ENCODE data around the gene DMBT1.

DMBT1 gene

GRCh38 chr10:122550983-122551382 is 9.6 kb upstream of the DMBT1 start:
- Histone ChIP-seq H3K4me3 (ENCODE audit: low read depth, low read length) (no peak overlapping the region), H3K9ac (ENCODE audit: low read depth, low read length) (no peak overlapping the region), H3K4me1 (ENCODE audit: control insufficient read depth, insufficient read depth, low read length) (no peaks in the 10 kb centered on the region), H3K9me3 (ENCODE audit: control insufficient read depth, insufficient read depth, low read length) (no peaks in the 10 kb centered on the region), H3K27me3 (ENCODE audit: control insufficient read depth, insufficient read depth, low read length) (no peaks in the 10 kb centered on the region), H3K36me3 (ENCODE audit: control insufficient read depth, insufficient read depth, low read length) (no peaks in the 10 kb centered on the region)

GRCh38 chr10:122551450-122551849 is 9.1 kb upstream of the DMBT1 start:
- Histone ChIP-seq H3K9ac (ENCODE audit: low read depth, low read length) (no peak overlapping the region), H3K36me3 (ENCODE audit: control insufficient read depth, insufficient read depth, low read length) (no peaks in the 10 kb centered on the region)

GRCh38 chr10:122553341-122553740 is 7.2 kb upstream of the DMBT1 start:
- Histone ChIP-seq H3K4me1 (ENCODE audit: control insufficient read depth, insufficient read depth, low read length) (no peaks in the 10 kb centered on the region), H3K9me3 (ENCODE audit: control insufficient read depth, insufficient read depth, low read length) (no peaks in the 10 kb centered on the region), H3K9ac (ENCODE audit: low read depth, low read length) (no peak overlapping the region), H3K27me3 (ENCODE audit: control insufficient read depth, insufficient read depth, low read length) (no peaks in the 10 kb centered on the region), H3K4me3 (ENCODE audit: low read depth, low read length) (no peak overlapping the region), H3K36me3 (ENCODE audit: control insufficient read depth, insufficient read depth, low read length) (no peaks in the 10 kb centered on the region)

More at GRCh38 chr10:122551450-122551849, 9.1 kb upstream of the DMBT1 start:
- Histone ChIP-seq H3K9me3 (ENCODE audit: control insufficient read depth, insufficient read depth, low read length) (no peaks in the 10 kb centered on the region), H3K4me3 (ENCODE audit: low read depth, low read length) (no peak overlapping the region), H3K4me1 (ENCODE audit: control insufficient read depth, insufficient read depth, low read length) (no peaks in the 10 kb centered on the region), H3K27me3 (ENCODE audit: control insufficient read depth, insufficient read depth, low read length) (no peaks in the 10 kb centered on the region)

GRCh38 chr10:122554131-122555036 is 6.2 kb upstream of the DMBT1 start:
- H3K9ac ChIP-seq (ENCODE audit: low read depth, low read length), result no peak overlapping the region
- H3K4me3 ChIP-seq (ENCODE audit: low read depth, low read length), result no peak overlapping the region
- no peaks in the 10 kb centered on the region for H3K36me3 ChIP-seq (ENCODE audit: control insufficient read depth, insufficient read depth, low read length)
- no peaks in the 10 kb centered on the region for H3K4me1 ChIP-seq (ENCODE audit: control insufficient read depth, insufficient read depth, low read length)
- H3K9me3 ChIP-seq (ENCODE audit: control insufficient read depth, insufficient read depth, low read length), result no peaks in the 10 kb centered on the region
- no peaks in the 10 kb centered on the region for H3K27me3 ChIP-seq (ENCODE audit: control insufficient read depth, insufficient read depth, low read length)

GRCh38 chr10:122555442-122555841 is 5.1 kb upstream of the DMBT1 start:
- Histone ChIP-seq H3K4me1 (ENCODE audit: control insufficient read depth, insufficient read depth, low read length) (no peaks in the 10 kb centered on the region), H3K9me3 (ENCODE audit: control insufficient read depth, insufficient read depth, low read length) (no peaks in the 10 kb centered on the region), H3K9ac (ENCODE audit: low read depth, low read length) (no peak overlapping the region), H3K27me3 (ENCODE audit: control insufficient read depth, insufficient read depth, low read length) (no peaks in the 10 kb centered on the region), H3K4me3 (ENCODE audit: low read depth, low read length) (no peak overlapping the region), H3K36me3 (ENCODE audit: control insufficient read depth, insufficient read depth, low read length) (no peaks in the 10 kb centered on the region)

- Histone ChIP-seq H3K4me1 (ENCODE audit: control insufficient read depth, insufficient read depth, low read length) (no peaks in the 10 kb centered on the region), H3K27me3 (ENCODE audit: control insufficient read depth, insufficient read depth, low read length) (no peaks in the 10 kb centered on the region), H3K36me3 (ENCODE audit: control insufficient read depth, insufficient read depth, low read length) (no peaks in the 10 kb centered on the region), H3K9ac (ENCODE audit: low read depth, low read length) (no peak overlapping the region), H3K9me3 (ENCODE audit: control insufficient read depth, insufficient read depth, low read length) (no peaks in the 10 kb centered on the region), H3K4me3 (ENCODE audit: low read depth, low read length) (no peak overlapping the region)
These were observed 3.0 kb upstream of the DMBT1 start for GRCh38 chr10:122557516-122557915.

GRCh38 chr10:122558452-122558851 is 2.1 kb upstream of the DMBT1 start:
- Histone ChIP-seq H3K9me3 (ENCODE audit: control insufficient read depth, insufficient read depth, low read length) (no peaks in the 10 kb centered on the region), H3K4me1 (ENCODE audit: control insufficient read depth, insufficient read depth, low read length) (no peaks in the 10 kb centered on the region), H3K9ac (ENCODE audit: low read depth, low read length) (no peak overlapping the region), H3K36me3 (ENCODE audit: control insufficient read depth, insufficient read depth, low read length) (no peaks in the 10 kb centered on the region), H3K27me3 (ENCODE audit: control insufficient read depth, insufficient read depth, low read length) (no peaks in the 10 kb centered on the region), H3K4me3 (ENCODE audit: low read depth, low read length) (no peak overlapping the region)

- Histone ChIP-seq H3K4me3 (ENCODE audit: low read depth, low read length) (no peak overlapping the region), H3K9me3 (ENCODE audit: control insufficient read depth, insufficient read depth, low read length) (no peaks in the 10 kb centered on the region), H3K9ac (ENCODE audit: low read depth, low read length) (no peak overlapping the region), H3K27me3 (ENCODE audit: control insufficient read depth, insufficient read depth, low read length) (no peaks in the 10 kb centered on the region), H3K4me1 (ENCODE audit: control insufficient read depth, insufficient read depth, low read length) (no peaks in the 10 kb centered on the region), H3K36me3 (ENCODE audit: control insufficient read depth, insufficient read depth, low read length) (no peaks in the 10 kb centered on the region)
These were observed 1.3 kb upstream of the DMBT1 start for GRCh38 chr10:122559228-122559627.

- Histone ChIP-seq H3K9ac (ENCODE audit: low read depth, low read length) (no peak overlapping the region), H3K36me3 (ENCODE audit: control insufficient read depth, insufficient read depth, low read length) (no peaks in the 10 kb centered on the region), H3K4me1 (ENCODE audit: control insufficient read depth, insufficient read depth, low read length) (no peaks in the 10 kb centered on the region), H3K9me3 (ENCODE audit: control insufficient read depth, insufficient read depth, low read length) (no peaks in the 10 kb centered on the region), H3K4me3 (ENCODE audit: low read depth, low read length) (no peak overlapping the region), H3K27me3 (ENCODE audit: control insufficient read depth, insufficient read depth, low read length) (no peaks in the 10 kb centered on the region)
These were observed 658 bp downstream of the DMBT1 start for GRCh38 chr10:122561212-122561611.

- no peaks in the 10 kb centered on the region for H3K36me3 ChIP-seq (ENCODE audit: control insufficient read depth, insufficient read depth, low read length)
- H3K9ac ChIP-seq (ENCODE audit: low read depth, low read length), result no peak overlapping the region
- no peak overlapping the region for H3K4me3 ChIP-seq (ENCODE audit: low read depth, low read length)
- H3K27me3 ChIP-seq (ENCODE audit: control insufficient read depth, insufficient read depth, low read length), result no peaks in the 10 kb centered on the region
- H3K9me3 ChIP-seq (ENCODE audit: control insufficient read depth, insufficient read depth, low read length), result no peaks in the 10 kb centered on the region
- no peaks in the 10 kb centered on the region for H3K4me1 ChIP-seq (ENCODE audit: control insufficient read depth, insufficient read depth, low read length)
These were observed 1.2 kb downstream of the DMBT1 start for GRCh38 chr10:122561792-122562191.

- H3K36me3 ChIP-seq (ENCODE audit: control insufficient read depth, insufficient read depth, low read length), result no peaks in the 10 kb centered on the region
- no peak overlapping the region for H3K9ac ChIP-seq (ENCODE audit: low read depth, low read length)
- H3K27me3 ChIP-seq (ENCODE audit: control insufficient read depth, insufficient read depth, low read length), result no peaks in the 10 kb centered on the region
- H3K9me3 ChIP-seq (ENCODE audit: control insufficient read depth, insufficient read depth, low read length), result no peaks in the 10 kb centered on the region
- H3K4me3 ChIP-seq (ENCODE audit: low read depth, low read length), result no peak overlapping the region
- H3K4me1 ChIP-seq (ENCODE audit: control insufficient read depth, insufficient read depth, low read length), result no peaks in the 10 kb centered on the region
These were observed 4.4 kb downstream of the DMBT1 start for GRCh38 chr10:122564980-122565379.

- H3K36me3 ChIP-seq (ENCODE audit: control insufficient read depth, insufficient read depth, low read length), result no peaks in the 10 kb centered on the region
- no peaks in the 10 kb centered on the region for H3K27me3 ChIP-seq (ENCODE audit: control insufficient read depth, insufficient read depth, low read length)
- no peaks in the 10 kb centered on the region for H3K9me3 ChIP-seq (ENCODE audit: control insufficient read depth, insufficient read depth, low read length)
- no peak overlapping the region for H3K9ac ChIP-seq (ENCODE audit: low read depth, low read length)
- H3K4me1 ChIP-seq (ENCODE audit: control insufficient read depth, insufficient read depth, low read length), result no peaks in the 10 kb centered on the region
- no peak overlapping the region for H3K4me3 ChIP-seq (ENCODE audit: low read depth, low read length)
These were observed 5.2 kb downstream of the DMBT1 start for GRCh38 chr10:122565766-122566206.

Data from iPS-15b (cell line).